ENCODE results near the gene IKZF1.

DNA sequence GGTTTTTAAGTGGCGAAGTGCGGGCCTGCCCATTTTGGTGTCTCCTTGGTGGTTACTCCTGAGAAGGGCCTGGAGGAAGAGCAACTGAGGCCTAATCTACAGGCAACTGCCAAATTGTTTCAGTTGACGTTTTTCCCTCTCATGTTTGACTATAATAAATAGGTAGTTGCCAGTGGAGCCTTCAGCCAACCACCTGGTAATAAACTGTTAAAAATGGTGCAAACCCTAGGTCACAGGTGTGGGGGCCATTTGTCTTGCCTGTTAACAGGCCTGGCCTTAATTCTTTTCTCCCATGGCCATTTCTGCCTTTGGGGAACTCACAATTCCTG lies 3.7 kb downstream of the IKZF1 start:
- TF ChIP-seq, protein P1, sequence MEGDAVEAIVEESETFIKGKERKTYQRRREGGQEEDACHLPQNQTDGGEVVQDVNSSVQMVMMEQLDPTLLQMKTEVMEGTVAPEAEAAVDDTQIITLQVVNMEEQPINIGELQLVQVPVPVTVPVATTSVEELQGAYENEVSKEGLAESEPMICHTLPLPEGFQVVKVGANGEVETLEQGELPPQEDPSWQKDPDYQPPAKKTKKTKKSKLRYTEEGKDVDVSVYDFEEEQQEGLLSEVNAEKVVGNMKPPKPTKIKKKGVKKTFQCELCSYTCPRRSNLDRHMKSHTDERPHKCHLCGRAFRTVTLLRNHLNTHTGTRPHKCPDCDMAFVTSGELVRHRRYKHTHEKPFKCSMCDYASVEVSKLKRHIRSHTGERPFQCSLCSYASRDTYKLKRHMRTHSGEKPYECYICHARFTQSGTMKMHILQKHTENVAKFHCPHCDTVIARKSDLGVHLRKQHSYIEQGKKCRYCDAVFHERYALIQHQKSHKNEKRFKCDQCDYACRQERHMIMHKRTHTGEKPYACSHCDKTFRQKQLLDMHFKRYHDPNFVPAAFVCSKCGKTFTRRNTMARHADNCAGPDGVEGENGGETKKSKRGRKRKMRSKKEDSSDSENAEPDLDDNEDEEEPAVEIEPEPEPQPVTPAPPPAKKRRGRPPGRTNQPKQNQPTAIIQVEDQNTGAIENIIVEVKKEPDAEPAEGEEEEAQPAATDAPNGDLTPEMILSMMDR (IDR thresholded peaks at IDR 0.05): no peak
- TF ChIP-seq POLR2AphosphoS5 (IDR thresholded peaks at IDR 0.05; ENCODE audit: low read depth, low read length): no peak
- TF ChIP-seq, protein P2, sequence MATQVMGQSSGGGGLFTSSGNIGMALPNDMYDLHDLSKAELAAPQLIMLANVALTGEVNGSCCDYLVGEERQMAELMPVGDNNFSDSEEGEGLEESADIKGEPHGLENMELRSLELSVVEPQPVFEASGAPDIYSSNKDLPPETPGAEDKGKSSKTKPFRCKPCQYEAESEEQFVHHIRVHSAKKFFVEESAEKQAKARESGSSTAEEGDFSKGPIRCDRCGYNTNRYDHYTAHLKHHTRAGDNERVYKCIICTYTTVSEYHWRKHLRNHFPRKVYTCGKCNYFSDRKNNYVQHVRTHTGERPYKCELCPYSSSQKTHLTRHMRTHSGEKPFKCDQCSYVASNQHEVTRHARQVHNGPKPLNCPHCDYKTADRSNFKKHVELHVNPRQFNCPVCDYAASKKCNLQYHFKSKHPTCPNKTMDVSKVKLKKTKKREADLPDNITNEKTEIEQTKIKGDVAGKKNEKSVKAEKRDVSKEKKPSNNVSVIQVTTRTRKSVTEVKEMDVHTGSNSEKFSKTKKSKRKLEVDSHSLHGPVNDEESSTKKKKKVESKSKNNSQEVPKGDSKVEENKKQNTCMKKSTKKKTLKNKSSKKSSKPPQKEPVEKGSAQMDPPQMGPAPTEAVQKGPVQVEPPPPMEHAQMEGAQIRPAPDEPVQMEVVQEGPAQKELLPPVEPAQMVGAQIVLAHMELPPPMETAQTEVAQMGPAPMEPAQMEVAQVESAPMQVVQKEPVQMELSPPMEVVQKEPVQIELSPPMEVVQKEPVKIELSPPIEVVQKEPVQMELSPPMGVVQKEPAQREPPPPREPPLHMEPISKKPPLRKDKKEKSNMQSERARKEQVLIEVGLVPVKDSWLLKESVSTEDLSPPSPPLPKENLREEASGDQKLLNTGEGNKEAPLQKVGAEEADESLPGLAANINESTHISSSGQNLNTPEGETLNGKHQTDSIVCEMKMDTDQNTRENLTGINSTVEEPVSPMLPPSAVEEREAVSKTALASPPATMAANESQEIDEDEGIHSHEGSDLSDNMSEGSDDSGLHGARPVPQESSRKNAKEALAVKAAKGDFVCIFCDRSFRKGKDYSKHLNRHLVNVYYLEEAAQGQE (IDR thresholded peaks at IDR 0.05; ENCODE audit: insufficient read depth in 1 of 2, low read depth in 2 of 2, low read length in 1 of 2): no peak
- no peak for TF ChIP-seq TCF7L2 (IDR thresholded peaks at IDR 0.05; ENCODE audit: low read depth, low read length)
- TF ChIP-seq SIN3A (IDR thresholded peaks at IDR 0.05; ENCODE audit: borderline replicate concordance, insufficient read depth, low read depth, low read length): no peak
